Ishikawa (cell line): ENCODE results near the gene RBM20.

Source experiments
- CEBPB ChIP-seq: IDR thresholded peaks from 2 replicates; pipeline ENCODE4 v1.6.1; 2012
- CREB1 ChIP-seq: IDR thresholded peaks from 2 replicates; pipeline ENCODE4 v1.6.1; 2012; ENCODE audit warnings: low read depth
- EGR1 ChIP-seq: IDR thresholded peaks from 2 replicates; pipeline ENCODE4 v1.6.1; 2012
- EP300 ChIP-seq: IDR thresholded peaks from 2 replicates; pipeline ENCODE4 v1.6.1; 2012; ENCODE audit warnings: borderline replicate concordance
- FOXM1 ChIP-seq: IDR thresholded peaks from 2 replicates; pipeline ENCODE4 v1.6.1; 2012; ENCODE audit warnings: low read depth, borderline replicate concordance
- NFIC ChIP-seq: IDR thresholded peaks from 2 replicates; pipeline ENCODE4 v1.6.1; 2012
- RAD21 ChIP-seq: IDR thresholded peaks from 2 replicates; pipeline ENCODE4 v1.6.1; 2012; ENCODE audit warnings: low read depth
- TAF1 ChIP-seq: IDR thresholded peaks from 2 replicates; pipeline ENCODE4 v1.6.1; 2012; ENCODE audit warnings: low read depth, mild to moderate bottlenecking
- TCF12 ChIP-seq: IDR thresholded peaks from 2 replicates; pipeline ENCODE4 v1.6.1; 2012; ENCODE audit warnings: low read depth
- TEAD4 ChIP-seq: IDR thresholded peaks from 2 replicates; pipeline ENCODE4 v1.6.1; 2012
- YY1 ChIP-seq: IDR thresholded peaks from 2 replicates; pipeline ENCODE4 v1.6.1; 2012; ENCODE audit warnings: low read depth
- ZBTB7A ChIP-seq: IDR thresholded peaks from 2 replicates; pipeline ENCODE4 v1.6.1; 2012; ENCODE audit warnings: low read depth
- TF ChIP-seq, protein P1 (sequence below): IDR thresholded peaks from 2 replicates; pipeline ENCODE4 v1.6.1; 2012; ENCODE audit warnings: low read depth, mild to moderate bottlenecking
- TF ChIP-seq, protein P2 (sequence below): IDR thresholded peaks from 2 replicates; pipeline ENCODE4 v1.6.1; 2012
- TF ChIP-seq, protein P3 (sequence below): IDR thresholded peaks from 2 replicates; pipeline ENCODE4 v1.6.1; 2012

RBM20 gene

DNA sequence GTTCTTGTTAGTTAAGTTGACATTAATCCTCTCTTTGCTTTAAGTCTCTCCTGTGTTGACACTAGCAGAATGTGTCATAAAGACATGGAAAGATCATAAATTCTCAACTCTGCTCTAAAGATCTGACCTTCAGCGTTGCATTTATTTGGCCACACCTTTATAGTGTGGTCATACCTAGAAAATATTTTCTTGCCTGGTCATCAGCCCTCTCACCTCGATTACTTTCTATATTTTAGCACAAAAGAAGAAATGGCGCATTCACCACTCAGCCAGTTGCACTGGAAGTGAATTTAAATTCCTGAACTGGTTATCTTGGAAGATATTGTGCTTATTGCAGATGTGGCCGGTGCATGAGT, 130.9 kb downstream of the RBM20 start:
- TF ChIP-seq FOXM1 (no peak), TCF12 (no peak), TEAD4 (no peak), EGR1 (no peak), EP300 (no peak), ZBTB7A (no peak), YY1 (no peak), CEBPB (no peak), TAF1 (no peak), CREB1 (no peak), RAD21 (no peak), NFIC (no peak)
- TF ChIP-seq, protein P1, sequence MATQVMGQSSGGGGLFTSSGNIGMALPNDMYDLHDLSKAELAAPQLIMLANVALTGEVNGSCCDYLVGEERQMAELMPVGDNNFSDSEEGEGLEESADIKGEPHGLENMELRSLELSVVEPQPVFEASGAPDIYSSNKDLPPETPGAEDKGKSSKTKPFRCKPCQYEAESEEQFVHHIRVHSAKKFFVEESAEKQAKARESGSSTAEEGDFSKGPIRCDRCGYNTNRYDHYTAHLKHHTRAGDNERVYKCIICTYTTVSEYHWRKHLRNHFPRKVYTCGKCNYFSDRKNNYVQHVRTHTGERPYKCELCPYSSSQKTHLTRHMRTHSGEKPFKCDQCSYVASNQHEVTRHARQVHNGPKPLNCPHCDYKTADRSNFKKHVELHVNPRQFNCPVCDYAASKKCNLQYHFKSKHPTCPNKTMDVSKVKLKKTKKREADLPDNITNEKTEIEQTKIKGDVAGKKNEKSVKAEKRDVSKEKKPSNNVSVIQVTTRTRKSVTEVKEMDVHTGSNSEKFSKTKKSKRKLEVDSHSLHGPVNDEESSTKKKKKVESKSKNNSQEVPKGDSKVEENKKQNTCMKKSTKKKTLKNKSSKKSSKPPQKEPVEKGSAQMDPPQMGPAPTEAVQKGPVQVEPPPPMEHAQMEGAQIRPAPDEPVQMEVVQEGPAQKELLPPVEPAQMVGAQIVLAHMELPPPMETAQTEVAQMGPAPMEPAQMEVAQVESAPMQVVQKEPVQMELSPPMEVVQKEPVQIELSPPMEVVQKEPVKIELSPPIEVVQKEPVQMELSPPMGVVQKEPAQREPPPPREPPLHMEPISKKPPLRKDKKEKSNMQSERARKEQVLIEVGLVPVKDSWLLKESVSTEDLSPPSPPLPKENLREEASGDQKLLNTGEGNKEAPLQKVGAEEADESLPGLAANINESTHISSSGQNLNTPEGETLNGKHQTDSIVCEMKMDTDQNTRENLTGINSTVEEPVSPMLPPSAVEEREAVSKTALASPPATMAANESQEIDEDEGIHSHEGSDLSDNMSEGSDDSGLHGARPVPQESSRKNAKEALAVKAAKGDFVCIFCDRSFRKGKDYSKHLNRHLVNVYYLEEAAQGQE: no peak
- TF ChIP-seq, protein P2, sequence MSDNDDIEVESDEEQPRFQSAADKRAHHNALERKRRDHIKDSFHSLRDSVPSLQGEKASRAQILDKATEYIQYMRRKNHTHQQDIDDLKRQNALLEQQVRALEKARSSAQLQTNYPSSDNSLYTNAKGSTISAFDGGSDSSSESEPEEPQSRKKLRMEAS: no peak
- TF ChIP-seq, protein P3, sequence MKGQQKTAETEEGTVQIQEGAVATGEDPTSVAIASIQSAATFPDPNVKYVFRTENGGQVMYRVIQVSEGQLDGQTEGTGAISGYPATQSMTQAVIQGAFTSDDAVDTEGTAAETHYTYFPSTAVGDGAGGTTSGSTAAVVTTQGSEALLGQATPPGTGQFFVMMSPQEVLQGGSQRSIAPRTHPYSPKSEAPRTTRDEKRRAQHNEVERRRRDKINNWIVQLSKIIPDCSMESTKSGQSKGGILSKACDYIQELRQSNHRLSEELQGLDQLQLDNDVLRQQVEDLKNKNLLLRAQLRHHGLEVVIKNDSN: no peak

DNA sequence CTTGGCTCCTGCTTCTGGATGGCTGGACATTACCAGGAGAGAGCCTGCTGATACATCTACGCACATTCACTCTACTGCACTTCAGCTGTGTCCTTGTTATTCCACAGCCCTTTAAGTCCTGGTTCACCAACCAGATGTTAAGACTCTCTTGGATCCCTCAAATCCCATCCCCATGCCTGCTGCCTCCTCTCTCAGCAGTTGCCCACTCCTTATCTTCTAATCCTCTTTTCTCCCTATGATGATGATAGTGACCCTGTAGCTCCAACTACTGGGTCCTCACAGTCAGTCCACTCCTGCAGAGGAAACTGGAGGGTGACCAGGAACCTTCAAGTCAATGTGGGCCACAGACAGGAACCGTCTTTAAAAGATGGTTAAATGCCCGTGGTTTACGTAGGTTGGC, 131.3 kb downstream of the RBM20 start:
- TF ChIP-seq TCF12 (no peak), EGR1 (no peak), TEAD4 (no peak), TAF1 (no peak), FOXM1 (no peak)
- TF ChIP-seq, protein P2: no peak
- TF ChIP-seq, protein P1: no peak

DNA sequence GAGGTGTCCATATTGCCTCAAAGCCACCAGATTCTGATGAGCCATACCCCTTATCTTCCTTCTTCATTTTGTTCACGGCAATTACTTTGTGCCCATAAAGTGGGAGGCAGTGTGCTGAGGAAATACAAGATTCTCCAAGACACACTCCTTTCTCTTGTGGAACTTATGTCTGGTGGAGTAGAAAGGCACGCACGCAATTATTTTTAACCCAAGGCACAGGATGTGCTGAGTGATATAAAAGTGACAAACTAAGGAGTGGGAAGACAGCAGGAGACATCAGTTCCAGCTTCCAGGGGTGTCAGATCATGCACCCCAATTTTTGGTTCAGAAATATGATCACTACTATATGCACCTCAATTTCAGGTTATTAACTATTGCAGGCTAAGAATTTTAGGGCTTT, 132.9 kb downstream of the RBM20 start:
- TF ChIP-seq TEAD4 (no peak), CEBPB (no peak), EGR1 (no peak), FOXM1 (no peak), YY1 (no peak), TCF12 (no peak), RAD21 (no peak), EP300 (no peak)
- TF ChIP-seq, protein P1: no peak

DNA sequence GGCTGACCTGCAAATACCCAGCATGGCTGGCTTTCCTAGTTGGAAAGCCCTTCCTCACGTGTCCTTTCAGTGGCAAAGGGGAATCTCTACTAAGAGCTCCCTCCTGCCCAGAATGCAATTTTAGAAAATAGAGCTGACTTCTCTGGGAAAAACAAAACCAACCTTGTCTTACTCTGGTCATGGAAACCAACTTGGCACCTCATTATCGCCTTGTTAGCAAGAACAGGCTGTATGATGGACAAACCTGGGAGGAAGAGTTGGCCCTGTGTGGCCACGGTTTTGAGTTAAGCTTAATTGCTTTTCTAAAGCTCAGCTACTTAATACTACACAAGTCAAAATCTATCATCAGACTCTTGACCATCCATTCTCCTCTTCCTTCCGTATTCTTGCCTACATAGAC, 133.5 kb downstream of the RBM20 start:
- TF ChIP-seq FOXM1 (no peak), YY1 (no peak), CREB1 (no peak), EGR1 (no peak), TAF1 (no peak), ZBTB7A (no peak)
- TF ChIP-seq, protein P1: no peak
- TF ChIP-seq, protein P2: no peak
